Fibroblast of the aortic adventitia (primary cell): ENCODE data around the gene SPIN1. TPM values are rescaled to one million over a fixed set of nuclear protein-coding genes. Genes with fewer than 3 reads are reported as not detected.

Experiments
- DNase-seq: peaks from one replicate; pipeline ENCODE4 v3.0.0-alpha.2; 2010; ENCODE audit warnings: low read depth
- H3K4me3 ChIP-seq: 2 replicates; pipeline ENCODE4 v1.5.1; 2011; ENCODE audit warnings: low read depth, mild to moderate bottlenecking, control low read depth, low read length, moderate library complexity
- CTCF ChIP-seq: IDR thresholded peaks from 2 replicates; pipeline ENCODE4 v1.5.1; 2011; ENCODE audit warnings: mild to moderate bottlenecking, low read length, control low read depth, inconsistent platforms; ENCODE audit not compliant: insufficient read depth
- total RNA-seq: library from RNA; depleted of rRNA; stranded (reverse); fragments of >200 nt; gene quantifications from 2 replicates; pipeline ENCODE4 v1.2.3, GENCODE V29; 2012; ENCODE audit warnings: low replicate concordance

Gene SPIN1
- total RNA-seq, 1 donor, result 135 TPM

- no peak for TF ChIP-seq CTCF
- no peak for DNase-seq
- no peak overlapping the region for H3K4me3 ChIP-seq
Observed at GRCh38 chr9:88522360-88522759, 134.1 kb downstream of the SPIN1 start.

- no peak for TF ChIP-seq CTCF
- DNase-seq, result no peak
- H3K4me3 ChIP-seq, result no peak overlapping the region
Observed at GRCh38 chr9:88523056-88523455, 134.8 kb downstream of the SPIN1 start.

- no peak for TF ChIP-seq CTCF
- no peak for DNase-seq
- no peak overlapping the region for H3K4me3 ChIP-seq
Observed at GRCh38 chr9:88524911-88525310, 136.7 kb downstream of the SPIN1 start.

GRCh38 chr9:88527618-88528017 is 139.4 kb downstream of the SPIN1 start:
- no peak for DNase-seq
- H3K4me3 ChIP-seq, result no peak overlapping the region
- no peak for TF ChIP-seq CTCF

Other genes starting within 250 kb of the SPIN1 start
- not detected in 2 replicates for gene SPATA31C2, start 250.0 kb upstream of the SPIN1 start, total RNA-seq
- 0.74 and 1.1 TPM in 2 replicates for gene NXNL2, start 146.7 kb downstream of the SPIN1 start, total RNA-seq